ENCODE measurements around the gene CLOCK. TPM values are rescaled to one million over a fixed set of nuclear protein-coding genes. Genes with fewer than 3 reads are reported as not detected.

Gene CLOCK
- total RNA-seq, 1 donor from 2014 or later: 10.8 TPM

DNA sequence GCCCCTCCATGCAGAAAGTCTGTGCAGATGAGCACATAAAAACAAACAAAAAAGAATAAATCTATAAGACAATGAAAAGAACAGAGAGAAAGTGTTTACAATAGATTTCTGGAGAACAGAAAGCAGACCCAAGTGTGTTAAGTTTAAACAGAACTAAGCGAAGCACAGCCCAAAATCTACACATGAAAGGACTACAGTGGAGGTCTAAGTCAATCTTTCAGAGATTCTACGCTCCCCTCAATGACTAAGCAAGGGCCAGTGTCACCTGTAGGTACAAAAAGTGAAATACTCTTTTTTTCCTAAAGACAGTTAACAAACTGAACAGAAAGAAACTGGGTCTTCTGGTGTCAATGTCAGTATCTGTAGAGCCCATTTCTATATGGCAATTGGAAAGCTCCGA lies 18.2 kb downstream of the CLOCK start:
- intact Hi-C loops (cut with micrococcal nuclease): no loop called here
- Mint-ChIP-seq H3K27me3 (no peaks in the 10 kb centered on the region), H3K36me3 (ENCODE audit: low read depth) (peaks cover 22% of the 10 kb centered on the region), H3K4me3 (no peak overlapping the region), H3K9me3 (peaks cover 6% of the 10 kb centered on the region), H3K27ac (no peak overlapping the region), H3K4me1 (peaks cover 2% of the 10 kb centered on the region)
- no peak for DNase-seq

DNA sequence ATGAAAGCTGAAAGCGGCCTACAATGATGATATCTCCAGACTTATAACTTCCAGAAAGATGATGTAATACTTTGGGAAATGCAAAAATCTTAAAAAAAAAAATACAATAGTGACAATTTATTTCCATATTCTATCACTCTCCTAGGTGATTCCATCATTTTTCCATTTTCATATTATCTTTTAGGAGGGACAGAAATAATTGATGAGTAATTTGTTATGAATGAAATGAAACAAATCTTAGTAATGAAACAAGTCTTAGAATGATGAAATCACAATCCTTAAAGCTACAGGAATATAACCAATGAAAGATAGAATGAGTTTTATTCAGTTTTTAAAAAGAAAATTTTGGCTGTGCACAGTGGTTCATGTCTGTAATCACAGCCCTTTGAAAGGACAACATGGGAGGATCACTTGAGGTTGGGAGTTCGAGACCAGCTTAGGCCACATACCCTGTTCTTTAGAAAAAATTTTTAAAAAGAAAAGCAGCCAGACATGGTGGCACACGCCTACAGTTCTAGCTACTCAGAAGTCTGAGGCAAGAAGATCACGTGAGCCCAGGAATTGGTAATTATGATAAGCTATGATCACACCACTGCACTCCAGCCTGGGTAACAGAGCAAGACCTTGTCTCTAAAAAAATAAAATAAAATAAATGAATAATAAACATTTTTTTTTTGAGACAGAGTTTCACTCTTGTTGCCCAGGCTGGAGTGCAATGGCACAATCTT lies 21.7 kb downstream of the CLOCK start:
- no peak for DNase-seq
- Mint-ChIP-seq H3K4me3 (no peak overlapping the region), H3K36me3 (ENCODE audit: low read depth) (peaks cover 7% of the 10 kb centered on the region), H3K4me1 (peaks cover 2% of the 10 kb centered on the region), H3K9me3 (peaks cover 6% of the 10 kb centered on the region), H3K27me3 (no peaks in the 10 kb centered on the region), H3K27ac (no peak overlapping the region)
- intact Hi-C loops (cut with micrococcal nuclease): no loop called here

DNA sequence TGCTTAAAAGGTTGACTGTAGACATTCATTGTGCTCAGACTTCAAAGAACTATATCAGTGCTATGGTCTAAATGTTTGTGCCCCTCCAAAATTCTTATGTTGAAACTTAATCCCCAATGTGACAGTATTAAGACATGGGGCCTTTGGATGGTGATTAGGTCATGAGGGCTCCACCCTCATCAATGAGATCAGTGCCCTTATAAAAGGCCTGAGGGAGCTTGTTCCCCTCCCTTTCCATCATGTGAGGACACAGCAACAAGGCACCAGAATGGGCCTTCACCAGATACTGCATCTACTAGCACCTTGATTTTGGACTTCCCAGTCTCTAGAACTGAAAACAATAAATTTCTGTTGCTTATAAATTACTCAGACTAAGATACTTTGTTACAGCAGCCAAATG lies 28.3 kb downstream of the CLOCK start:
- peaks cover 4% of the 10 kb centered on the region for H3K9me3 Mint-ChIP-seq
- intact Hi-C loops (cut with micrococcal nuclease): no loop called here
- no peak overlapping the region for H3K4me3 Mint-ChIP-seq
- H3K27ac Mint-ChIP-seq: no peak overlapping the region
- H3K4me1 Mint-ChIP-seq: no peaks in the 10 kb centered on the region
- no peak for DNase-seq
- no peaks in the 10 kb centered on the region for H3K27me3 Mint-ChIP-seq
- H3K36me3 Mint-ChIP-seq (ENCODE audit: low read depth): no peaks in the 10 kb centered on the region

DNA sequence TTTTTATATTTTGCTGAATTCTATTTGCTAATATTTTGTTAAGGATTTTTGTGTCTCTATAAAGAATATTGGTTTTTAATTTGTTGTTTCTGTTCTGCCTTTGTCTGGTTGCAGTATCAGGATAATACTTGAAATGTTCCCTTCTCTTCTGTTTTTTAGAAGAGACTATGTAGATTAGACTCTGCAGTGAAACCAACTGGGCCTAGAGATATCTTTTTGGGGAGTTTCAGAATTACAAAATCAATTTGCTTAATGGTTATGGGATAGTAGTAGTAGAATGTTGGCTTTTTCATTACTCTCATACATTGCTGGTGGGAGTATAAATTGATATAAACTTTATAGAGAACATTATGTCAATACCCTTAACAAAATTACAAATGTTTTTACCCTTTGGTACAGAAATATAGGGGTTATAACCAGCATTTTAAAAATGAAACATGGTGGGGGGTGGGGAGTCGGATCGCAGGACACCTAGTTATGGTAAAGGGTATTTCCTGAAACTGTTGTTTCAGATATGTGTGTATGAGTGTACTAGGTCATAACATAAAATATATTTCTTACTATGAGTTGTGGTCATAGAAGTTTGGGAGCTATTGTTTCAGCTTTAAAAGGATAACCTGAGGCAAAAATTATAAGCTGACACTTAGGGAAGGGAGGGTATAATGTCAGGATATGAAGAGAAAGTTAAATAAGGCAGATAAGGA lies 29.0 kb downstream of the CLOCK start:
- peaks cover 9% of the 10 kb centered on the region for H3K9me3 Mint-ChIP-seq
- H3K4me3 Mint-ChIP-seq: no peak overlapping the region
- no peak overlapping the region for H3K27ac Mint-ChIP-seq
- no peak for DNase-seq
- intact Hi-C loops (cut with micrococcal nuclease): no loop called here
- H3K27me3 Mint-ChIP-seq: no peaks in the 10 kb centered on the region
- no peaks in the 10 kb centered on the region for H3K4me1 Mint-ChIP-seq
- no peaks in the 10 kb centered on the region for H3K36me3 Mint-ChIP-seq (ENCODE audit: low read depth)

DNA sequence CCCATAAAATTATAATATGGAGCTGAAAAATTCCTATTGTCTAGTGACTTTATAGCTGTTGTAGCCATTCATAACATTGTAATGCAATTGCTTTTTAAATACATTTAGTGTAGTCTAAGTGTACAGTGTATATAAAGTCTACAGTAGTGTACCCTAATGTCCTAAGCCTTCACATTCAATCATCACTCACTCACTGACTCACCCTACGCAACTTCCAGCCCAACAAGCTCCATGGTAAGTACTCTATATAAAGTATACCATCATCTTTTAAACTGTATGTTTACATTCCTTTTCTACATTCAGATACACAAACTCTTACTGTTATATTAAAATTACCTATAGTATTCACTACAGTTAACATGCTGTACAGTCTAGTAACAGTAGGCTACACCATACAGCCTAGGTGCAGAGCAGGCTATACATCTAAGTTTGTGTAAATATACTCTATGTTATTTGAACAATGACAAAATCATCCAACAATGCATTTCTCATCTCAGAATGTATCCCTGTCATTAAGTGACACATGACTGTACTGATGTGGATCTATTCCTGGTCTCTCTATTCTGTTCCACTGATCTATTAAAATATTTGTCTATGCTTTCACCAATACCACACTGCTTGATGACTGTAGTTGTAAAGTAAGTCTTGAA lies 33.7 kb downstream of the CLOCK start:
- DNase-seq: no peak
- intact Hi-C loops (cut with micrococcal nuclease): no loop called here
- no peaks in the 10 kb centered on the region for H3K27me3 Mint-ChIP-seq
- no peak overlapping the region for H3K27ac Mint-ChIP-seq
- peaks cover 9% of the 10 kb centered on the region for H3K4me1 Mint-ChIP-seq
- peaks cover 15% of the 10 kb centered on the region for H3K9me3 Mint-ChIP-seq
- no peak overlapping the region for H3K4me3 Mint-ChIP-seq
- no peaks in the 10 kb centered on the region for H3K36me3 Mint-ChIP-seq (ENCODE audit: low read depth)

DNA sequence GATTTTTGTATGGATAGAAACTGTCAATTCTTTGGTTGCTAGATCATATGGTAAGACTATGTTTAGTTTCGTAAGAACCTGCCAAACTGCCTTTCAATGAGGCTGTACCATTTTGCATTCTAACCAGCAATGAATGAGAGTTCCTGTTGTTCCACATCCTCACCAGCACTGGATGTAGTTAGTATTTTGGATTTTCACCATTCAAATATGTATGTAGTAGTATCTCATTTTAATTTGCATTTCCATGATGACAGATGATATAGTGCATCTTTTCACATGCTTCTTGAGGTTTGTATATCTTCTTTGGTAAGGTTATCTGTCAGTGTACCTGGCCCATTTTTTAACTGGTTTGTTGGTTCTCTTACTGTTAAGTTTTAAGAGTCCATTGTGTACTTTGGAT lies 34.6 kb downstream of the CLOCK start:
- Mint-ChIP-seq H3K4me1 (peaks cover 9% of the 10 kb centered on the region), H3K27me3 (no peaks in the 10 kb centered on the region), H3K36me3 (ENCODE audit: low read depth) (peaks cover 2% of the 10 kb centered on the region), H3K27ac (no peak overlapping the region), H3K4me3 (no peak overlapping the region), H3K9me3 (peaks cover 12% of the 10 kb centered on the region)
- intact Hi-C loops (cut with micrococcal nuclease): no loop called here
- no peak for DNase-seq

DNA sequence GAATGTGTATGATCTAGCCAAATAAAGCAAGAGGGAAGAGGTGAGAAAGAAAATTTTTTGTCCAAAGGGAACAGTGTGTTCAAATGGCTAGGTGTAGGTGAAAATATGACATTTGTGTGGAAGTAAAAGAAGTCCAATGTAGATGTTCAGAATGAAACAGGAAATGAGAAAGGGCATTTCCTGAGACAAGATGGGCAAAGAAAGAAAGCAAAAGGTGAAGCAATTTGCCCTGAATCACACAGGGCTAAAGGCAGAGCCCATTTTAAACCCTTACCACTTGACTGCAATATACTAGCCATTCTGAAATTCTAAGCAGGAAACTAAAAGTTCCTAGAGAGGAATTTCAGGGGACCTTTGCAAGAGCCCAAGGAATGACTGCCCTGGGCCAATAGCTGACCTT lies 36.0 kb downstream of the CLOCK start:
- Mint-ChIP-seq H3K27ac (no peak overlapping the region), H3K36me3 (ENCODE audit: low read depth) (peaks cover 2% of the 10 kb centered on the region), H3K4me3 (no peak overlapping the region), H3K9me3 (peaks cover 12% of the 10 kb centered on the region), H3K4me1 (peaks cover 9% of the 10 kb centered on the region), H3K27me3 (no peaks in the 10 kb centered on the region)
- no peak for DNase-seq
- intact Hi-C loops (cut with micrococcal nuclease): no loop called here

DNA sequence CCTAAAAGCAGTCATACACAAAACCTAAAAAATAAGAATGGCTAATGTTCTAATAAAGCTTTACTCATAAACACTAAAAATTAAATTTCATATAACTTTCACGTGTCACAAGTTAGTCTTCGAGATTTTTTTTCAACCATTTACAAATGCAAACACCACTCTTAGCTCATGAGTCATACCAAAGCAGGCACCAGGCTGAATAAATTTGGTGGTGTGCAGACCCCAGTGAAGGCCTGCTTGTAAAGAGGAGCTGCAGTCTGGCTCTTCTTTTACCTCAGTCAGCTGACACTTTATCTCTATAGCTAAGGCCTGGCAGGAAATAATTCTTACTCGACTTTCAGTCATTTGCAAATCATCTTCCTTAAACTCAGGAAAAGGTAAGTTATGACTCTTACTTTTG lies 37.4 kb downstream of the CLOCK start:
- peaks cover 9% of the 10 kb centered on the region for H3K4me1 Mint-ChIP-seq
- no peak overlapping the region for H3K27ac Mint-ChIP-seq
- no peaks in the 10 kb centered on the region for H3K27me3 Mint-ChIP-seq
- H3K9me3 Mint-ChIP-seq: peaks cover 12% of the 10 kb centered on the region
- no peak for DNase-seq
- intact Hi-C loops (cut with micrococcal nuclease): no loop called here
- H3K4me3 Mint-ChIP-seq: no peak overlapping the region
- peaks cover 2% of the 10 kb centered on the region for H3K36me3 Mint-ChIP-seq (ENCODE audit: low read depth)

DNA sequence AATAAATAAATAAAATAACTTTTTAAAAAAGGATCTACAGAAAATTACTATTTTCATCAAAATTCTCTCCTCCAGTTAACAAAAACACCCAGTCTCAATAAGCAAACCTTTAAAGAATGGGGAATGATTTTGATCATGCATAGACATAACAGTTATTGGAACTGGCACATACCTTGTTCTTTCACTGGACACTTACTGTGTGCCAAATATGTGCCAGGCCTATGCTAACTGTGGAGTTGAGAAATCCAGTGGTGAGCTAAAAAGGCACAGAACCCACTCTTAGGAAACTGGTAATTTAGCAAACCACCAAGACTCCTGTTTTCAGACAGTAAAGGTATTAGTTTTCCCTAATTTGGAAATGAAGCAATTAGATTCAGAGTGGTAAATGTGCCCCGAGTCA lies 39.1 kb downstream of the CLOCK start:
- no peaks in the 10 kb centered on the region for H3K27me3 Mint-ChIP-seq
- intact Hi-C loops (cut with micrococcal nuclease): no loop called here
- peaks cover 6% of the 10 kb centered on the region for H3K9me3 Mint-ChIP-seq
- DNase-seq: no peak
- no peak overlapping the region for H3K4me3 Mint-ChIP-seq
- peaks cover 11% of the 10 kb centered on the region for H3K4me1 Mint-ChIP-seq
- H3K36me3 Mint-ChIP-seq (ENCODE audit: low read depth): peaks cover 2% of the 10 kb centered on the region
- no peak overlapping the region for H3K27ac Mint-ChIP-seq

DNA sequence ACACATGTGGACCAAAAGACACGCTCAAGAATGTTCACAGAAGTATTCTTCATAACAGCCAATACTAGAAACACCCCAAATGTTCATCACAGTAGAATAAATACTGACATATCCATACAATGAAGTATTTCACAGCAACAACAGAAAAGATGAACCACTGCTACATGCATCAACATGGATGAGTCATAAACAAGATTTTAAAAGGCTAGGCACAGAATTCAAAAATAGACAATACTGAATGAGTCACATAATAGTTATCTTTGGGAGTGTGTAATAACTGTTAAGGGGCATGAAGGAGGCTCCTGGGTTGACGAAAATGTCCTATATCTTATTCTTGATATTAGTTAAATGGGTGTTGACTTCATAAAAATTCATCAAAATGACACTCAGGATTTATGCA lies 43.5 kb downstream of the CLOCK start:
- peaks cover 2% of the 10 kb centered on the region for H3K4me1 Mint-ChIP-seq
- intact Hi-C loops (cut with micrococcal nuclease): no loop called here
- H3K36me3 Mint-ChIP-seq (ENCODE audit: low read depth): peaks cover 4% of the 10 kb centered on the region
- H3K27ac Mint-ChIP-seq: no peak overlapping the region
- H3K4me3 Mint-ChIP-seq: no peak overlapping the region
- H3K9me3 Mint-ChIP-seq: no peaks in the 10 kb centered on the region
- no peaks in the 10 kb centered on the region for H3K27me3 Mint-ChIP-seq
- DNase-seq: no peak

DNA sequence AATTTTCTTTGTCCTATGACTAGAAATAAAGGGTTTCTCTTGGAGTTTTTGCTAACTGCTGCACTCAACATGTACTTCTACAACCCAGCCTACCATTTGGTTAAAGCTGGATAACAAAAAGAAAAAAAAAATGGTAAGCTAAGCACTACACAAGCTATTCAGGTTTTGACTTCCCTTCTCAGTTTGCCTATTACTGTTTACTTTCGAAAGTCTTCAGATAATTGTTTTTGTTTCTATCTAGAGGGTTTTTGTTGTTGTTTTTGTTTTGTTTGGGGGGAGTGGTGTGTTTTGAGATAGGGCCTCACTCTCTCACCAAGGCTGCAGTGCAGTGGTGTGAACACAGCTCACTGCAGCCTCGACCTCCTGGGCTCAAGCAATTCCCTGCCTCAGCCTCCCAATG lies 46.6 kb downstream of the CLOCK start:
- Mint-ChIP-seq H3K4me1 (peaks cover 2% of the 10 kb centered on the region), H3K9me3 (no peaks in the 10 kb centered on the region), H3K27ac (no peak overlapping the region), H3K4me3 (no peak overlapping the region), H3K36me3 (ENCODE audit: low read depth) (peaks cover 5% of the 10 kb centered on the region), H3K27me3 (no peaks in the 10 kb centered on the region)
- intact Hi-C loops (cut with micrococcal nuclease): no loop called here
- no peak for DNase-seq

DNA sequence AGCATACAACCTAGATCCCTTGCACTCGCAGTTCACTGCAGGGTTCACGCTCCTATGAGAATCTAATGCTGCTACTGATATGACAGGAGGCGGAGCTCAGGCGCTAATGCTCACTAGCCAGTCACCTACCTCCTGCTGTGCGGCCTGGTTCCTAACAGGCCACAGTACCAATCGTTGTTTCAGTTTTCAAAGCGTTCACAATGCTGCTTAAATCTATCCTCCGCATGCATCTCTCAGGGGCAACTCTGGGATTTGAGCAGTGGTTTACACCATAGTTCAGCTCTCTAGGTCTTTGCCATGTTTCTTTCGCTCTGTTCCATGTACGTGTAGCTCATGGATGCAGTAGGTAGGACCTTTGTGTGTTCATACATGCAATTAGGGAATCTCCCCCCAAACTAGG lies 47.2 kb downstream of the CLOCK start:
- Mint-ChIP-seq H3K36me3 (ENCODE audit: low read depth) (peaks cover 8% of the 10 kb centered on the region), H3K4me3 (no peak overlapping the region), H3K27me3 (no peaks in the 10 kb centered on the region), H3K9me3 (no peaks in the 10 kb centered on the region), H3K27ac (no peak overlapping the region), H3K4me1 (peaks cover 2% of the 10 kb centered on the region)
- intact Hi-C loops (cut with micrococcal nuclease): no loop called here
- no peak for DNase-seq

DNA sequence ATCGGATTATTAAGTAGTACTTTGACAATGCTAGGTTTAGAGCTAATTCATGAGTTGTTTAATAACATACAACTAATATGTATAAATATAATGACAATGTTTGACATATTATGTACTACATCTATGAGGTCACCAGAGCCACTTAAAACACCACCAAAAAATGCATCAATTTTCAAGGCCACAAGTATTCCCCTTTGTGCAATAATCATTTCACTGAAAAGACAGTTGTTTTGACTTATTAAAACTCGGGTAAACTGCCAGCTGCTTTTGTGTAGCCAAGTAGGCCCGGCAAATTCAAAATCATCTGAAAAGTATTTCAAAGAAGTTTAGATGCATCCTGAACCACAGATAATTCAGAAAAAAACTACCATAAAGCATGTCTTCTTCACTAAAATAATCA lies 48.7 kb downstream of the CLOCK start:
- Mint-ChIP-seq H3K4me1 (peaks cover under 1% of the 10 kb centered on the region), H3K27me3 (no peaks in the 10 kb centered on the region), H3K36me3 (ENCODE audit: low read depth) (peaks cover 10% of the 10 kb centered on the region), H3K27ac (no peak overlapping the region), H3K4me3 (no peak overlapping the region), H3K9me3 (no peaks in the 10 kb centered on the region)
- intact Hi-C loops (cut with micrococcal nuclease): no loop called here
- no peak for DNase-seq

DNA sequence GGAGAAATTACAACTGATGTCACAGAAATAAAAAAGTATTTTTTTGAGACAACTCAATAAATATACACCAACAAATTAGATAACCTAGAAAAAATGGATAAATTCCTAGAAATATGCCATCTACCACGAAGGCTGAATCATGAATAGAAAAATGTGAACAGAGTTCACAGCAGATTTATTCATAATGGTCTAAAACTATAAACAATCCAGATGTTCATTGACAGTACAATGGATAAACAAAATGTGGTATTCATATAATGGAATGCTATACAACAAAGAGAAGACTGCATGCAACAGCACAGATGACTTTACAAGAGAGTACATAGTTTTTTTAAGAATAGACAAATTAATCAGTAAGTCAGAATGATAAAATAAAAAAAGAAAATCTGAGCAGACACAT lies 55.2 kb downstream of the CLOCK start:
- Mint-ChIP-seq H3K4me3 (no peak overlapping the region), H3K36me3 (ENCODE audit: low read depth) (peaks cover 11% of the 10 kb centered on the region), H3K27ac (no peak overlapping the region), H3K27me3 (no peaks in the 10 kb centered on the region), H3K4me1 (no peaks in the 10 kb centered on the region), H3K9me3 (no peaks in the 10 kb centered on the region)
- intact Hi-C loops (cut with micrococcal nuclease): no loop called here
- DNase-seq: no peak

All from activated CD4-positive, alpha-beta T cell treated with anti-CD3 and anti-CD28 coated beads, Interleukin-2, amount 10 ng/mL, durations not matched to agents 24 days and 14 days (primary cell).